ENCODE data around the gene HOXC5.

The HOXC5 gene

DNA sequence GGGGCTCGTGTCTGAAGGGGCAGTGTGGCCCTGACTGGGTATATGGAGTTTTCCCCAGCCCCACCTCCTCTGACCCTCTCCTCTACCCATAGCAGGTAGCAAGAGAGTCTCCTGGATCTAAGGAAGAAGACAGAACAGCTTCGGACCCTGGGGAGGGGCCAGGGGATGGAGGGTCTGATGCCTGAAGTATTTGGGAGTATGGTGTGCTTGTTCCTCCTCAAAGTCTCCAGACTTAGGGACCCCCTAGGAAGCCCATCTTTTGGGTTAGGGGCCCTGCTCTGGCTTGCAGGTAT, 24.6 kb upstream of the HOXC5 start:
- no peak for DNase-seq

DNA sequence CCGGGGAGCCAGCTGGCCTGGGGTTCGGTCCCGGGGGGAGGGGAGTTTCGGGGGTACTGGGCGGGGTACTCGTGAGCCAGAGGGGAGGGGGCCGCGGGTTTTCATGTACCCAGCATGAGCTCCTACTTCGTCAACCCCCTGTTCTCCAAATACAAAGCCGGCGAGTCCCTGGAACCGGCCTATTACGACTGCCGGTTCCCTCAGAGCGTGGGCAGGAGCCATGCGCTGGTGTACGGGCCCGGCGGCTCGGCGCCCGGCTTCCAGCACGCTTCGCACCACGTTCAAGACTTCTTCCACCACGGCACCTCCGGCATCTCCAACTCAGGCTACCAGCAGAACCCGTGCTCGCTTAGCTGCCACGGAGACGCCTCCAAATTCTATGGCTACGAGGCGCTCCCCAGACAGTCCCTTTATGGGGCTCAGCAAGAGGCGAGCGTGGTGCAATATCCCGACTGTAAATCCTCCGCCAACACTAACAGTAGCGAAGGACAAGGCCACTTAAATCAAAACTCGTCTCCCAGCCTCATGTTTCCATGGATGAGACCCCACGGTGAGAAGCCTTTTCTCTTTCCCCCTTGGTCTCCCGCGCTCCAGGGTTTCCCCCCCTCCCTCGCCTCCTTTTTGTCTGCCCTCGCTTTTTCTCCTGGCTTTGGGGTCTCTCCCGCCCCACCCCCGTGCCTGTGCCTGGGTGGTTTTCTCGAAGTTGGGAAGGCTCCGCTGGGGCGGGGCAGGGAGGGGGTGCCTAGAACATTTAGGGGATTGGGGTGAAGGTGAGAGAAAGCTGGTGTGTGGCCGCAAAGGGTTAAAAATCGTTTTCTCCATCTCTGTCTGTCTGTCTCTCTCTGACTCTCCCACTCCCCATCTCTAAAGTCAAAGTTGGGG, 23.4 kb upstream of the HOXC5 start:
- DNase-seq = no peak

DNA sequence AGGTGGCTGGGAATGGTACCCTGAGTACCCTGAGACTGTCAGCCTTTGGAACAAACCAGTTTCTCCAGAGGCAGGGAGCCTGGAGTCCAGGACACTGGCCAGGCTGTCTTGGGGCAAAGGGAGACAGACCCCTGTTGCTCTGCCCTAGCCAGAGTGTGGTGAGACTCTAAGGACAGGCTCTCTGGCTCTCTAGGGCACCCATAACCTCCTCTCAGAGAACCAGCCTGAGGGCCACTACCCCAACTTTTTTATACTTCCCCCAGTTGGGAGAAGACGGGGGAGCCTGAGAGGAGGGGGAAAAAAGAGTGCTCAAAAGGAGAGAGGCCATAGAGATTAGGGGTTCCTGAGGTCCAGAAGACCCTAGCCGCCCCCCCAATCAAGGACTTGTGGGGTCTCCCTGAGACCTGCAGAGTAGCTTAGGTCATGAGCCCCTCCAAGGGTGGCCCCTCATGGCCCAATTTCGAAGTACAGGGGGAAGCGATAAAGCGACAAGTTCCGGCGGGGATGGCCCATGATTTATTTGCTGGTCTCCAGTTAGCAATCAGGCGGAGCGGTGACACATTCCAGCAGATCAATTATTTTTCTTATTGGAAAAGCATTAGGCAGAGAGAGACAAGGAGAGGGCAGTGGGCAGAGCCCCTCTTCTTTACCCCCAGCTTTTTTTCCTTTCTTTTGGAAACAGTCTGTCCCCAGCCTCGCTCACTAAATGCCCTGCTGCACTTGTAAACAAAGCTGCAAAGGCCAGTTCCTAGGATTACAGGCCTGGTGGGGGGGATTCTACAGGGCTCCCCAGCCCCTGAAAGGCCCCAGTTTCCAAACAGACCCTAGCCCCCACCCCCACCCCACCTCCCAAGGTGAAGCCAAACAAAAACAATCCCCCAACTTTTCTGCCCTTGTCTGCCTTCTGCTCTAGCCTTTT, 22.5 kb upstream of the HOXC5 start:
- DNase-seq = no peak

DNA sequence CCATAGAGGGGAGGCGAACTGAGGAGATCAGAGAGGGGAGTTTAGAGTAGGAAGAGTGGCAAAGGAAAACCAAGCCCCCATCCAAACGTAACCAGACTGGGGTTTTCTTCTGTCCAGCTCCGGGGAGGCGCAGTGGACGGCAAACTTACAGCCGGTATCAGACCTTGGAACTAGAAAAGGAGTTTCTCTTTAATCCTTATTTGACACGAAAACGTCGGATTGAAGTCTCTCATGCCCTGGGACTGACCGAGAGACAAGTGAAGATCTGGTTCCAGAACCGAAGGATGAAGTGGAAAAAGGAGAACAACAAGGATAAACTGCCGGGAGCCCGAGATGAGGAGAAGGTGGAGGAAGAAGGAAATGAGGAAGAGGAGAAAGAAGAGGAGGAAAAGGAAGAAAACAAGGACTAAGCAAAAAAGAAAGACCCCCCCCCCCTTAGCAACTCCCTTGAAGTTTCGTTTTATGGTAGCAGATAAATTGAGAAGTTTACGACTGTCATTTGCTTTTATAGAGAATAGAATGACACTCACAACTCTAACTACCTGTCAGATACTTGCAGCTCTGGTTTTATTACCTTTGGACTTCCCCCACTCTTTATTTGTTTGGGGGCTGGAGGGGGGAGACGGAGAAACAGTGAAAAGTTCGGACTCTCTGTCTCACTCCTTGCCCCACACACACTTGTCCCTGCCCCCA, 21.7 kb upstream of the HOXC5 start:
- no peak for DNase-seq

DNA sequence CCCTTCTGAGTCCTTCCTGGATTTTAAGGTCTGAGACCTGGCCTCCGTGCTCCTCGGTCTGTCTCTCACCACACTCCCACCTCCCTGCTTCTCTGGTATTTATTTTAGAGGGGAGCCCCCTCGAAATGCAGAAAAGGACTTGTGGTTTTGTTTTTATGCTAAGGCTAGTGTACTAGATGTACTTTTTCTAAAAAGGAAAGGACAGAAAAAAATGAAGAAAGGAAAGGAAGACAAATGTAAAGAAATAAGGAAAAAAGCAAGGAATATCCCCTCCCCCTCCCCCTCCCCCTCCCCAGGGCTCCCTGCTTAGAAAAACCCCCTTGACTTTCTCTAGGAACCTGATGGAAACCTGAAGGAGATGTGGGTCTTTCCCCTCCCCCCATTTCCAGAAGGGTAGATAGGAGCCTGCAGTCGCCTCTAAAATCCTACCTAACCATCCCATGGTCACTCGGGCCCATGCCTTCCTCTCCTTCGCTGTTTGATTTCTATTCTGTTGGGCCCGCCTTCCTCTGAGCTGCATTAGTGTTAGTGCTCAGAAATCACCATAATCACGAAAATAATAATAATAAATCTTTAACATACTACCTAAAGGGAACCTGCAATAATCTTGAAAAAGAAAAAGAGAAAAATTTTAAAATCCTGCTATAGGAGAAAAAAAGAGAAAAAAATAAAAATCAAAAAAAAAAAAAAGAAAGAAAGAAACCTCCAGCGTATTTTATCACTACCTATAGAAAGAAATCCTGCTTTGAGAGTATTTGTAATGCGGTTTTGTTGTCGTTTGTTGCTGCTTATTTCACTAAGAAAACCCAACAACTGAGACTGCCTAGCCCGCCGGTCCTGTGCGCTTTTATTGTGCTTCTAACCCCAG, 21.0 kb upstream of the HOXC5 start:
- DNase-seq = no peak

DNA sequence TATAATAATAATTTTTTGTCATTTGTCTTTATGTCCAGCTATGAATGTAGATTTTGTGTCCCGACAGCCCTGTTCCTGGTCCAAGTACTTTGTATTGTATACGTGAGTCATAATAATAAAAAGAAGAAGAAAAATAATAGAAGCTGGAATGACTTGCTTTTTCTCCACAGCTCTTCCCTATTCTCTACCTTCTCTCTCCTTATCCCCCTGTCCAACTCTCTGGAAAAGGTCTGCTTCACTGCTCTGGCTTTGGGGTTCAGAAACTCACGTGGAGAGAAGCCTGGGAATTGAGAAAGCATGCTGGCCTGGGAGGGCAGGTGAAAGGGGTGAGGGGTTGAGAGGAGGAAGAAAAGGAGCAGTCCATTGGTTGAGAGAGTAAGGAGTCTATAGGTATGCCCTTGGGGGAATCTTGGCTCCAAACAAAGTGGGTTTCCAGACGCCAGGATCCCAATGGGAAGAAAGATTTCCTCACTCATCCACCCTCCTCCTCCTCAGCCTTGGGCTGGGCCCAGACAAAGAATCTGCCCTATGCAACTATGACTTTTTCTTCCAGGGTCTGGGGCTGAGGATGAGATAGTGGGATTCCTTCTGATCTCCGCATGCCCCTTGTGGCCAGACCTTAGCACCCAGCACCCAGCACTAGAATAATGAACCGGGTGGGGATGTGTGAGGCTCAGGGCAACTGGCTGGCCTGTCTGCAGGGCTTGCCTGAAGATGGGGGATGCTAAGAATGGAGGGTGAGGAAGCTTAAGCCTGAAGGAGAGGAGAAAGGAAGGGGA, 20.0 kb upstream of the HOXC5 start:
- no peak for DNase-seq

DNA sequence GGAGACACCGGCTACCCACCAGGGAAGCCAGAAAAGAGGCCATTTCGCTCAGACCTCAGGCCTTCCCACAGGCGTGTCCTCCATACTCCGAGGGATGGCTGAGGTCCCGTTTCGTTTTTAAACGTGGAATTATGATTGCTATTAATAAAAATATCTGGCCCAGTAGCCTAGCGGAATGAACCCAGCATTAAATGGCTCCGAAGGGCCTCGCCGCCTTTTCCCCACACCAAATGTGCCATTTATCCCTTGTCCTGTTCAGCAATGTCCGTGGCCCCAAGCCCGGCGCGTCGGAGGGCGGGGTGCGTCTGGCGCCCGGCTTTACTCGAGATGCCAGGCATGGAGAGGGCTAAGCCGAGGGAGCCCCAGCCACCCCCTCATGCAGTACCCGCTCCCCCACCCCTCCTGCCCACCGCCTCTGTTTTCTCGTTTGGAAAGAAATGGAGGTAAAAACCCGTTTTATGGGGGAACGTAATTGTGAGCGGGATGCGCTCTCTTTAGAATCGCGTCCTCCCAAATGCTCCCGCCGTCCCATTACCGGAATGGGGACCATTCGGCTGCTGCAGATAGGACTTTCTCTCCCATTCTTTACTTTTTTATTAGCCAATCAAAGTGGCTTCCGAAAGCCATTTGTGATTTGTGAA, 18.4 kb upstream of the HOXC5 start:
- DNase-seq = no peak

DNA sequence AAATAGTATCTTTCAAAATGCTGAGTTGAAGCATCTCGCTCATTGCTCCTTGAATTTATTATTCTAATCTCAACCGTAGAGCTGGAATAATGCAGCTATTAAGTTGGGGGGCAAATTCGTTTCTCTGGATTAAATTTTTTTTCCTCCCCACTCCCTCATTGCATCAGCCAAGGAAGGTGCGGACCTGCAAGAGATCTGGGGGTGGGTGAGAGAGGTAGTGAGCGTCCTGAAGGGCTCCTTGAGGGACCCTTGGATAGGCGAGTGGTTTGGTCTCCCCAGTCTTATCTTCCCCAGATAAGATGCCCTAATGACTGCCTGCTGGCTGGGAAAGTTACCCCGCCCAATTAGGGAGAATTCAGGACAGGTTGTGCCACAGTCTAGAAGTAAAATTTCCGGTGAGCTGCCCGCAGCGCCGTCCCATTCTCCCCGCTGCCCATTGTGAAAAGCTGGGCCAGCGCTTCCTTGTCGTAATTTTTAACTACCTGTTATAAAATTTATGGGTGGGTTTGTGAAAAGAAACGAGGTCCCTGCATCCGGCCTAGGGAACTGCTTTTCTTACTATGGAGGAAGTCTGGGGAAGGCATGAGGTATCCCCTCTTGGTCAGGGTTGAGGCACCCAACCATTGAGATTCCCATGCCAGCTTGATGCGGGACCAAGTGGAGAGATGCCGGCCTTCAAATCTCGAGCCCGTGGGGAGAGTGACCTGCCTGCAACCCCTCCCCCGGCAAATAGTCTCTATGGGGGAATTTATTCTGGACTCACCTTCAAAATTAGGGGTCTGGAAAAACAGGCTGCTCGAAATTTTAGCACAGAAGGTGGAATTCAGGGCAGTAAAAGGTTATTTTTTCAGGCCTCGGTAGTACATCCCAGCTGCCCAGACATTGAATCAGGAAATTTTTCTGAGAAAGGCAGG, 17.6 kb upstream of the HOXC5 start:
- no peak for DNase-seq

DNA sequence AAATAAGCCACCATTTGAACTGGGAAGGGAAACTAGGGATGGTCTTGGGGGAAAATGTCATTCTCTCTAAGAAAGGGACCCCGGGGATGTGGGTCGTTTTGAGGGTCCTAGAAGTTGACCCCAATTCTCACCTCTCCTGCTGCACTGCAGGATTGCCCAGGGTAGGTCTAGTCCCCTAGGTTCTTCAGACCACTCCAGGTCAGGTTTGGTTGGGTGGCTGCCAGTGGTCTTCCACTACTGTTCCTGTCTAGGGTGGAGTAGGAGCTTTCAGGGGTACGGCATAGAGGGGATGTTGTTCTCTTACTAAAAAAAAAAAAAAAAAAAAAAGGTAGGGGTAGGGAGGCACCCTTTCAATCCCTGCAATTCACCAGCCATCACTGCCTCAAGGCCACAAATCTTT, 16.8 kb upstream of the HOXC5 start:
- no peak for DNase-seq

DNA sequence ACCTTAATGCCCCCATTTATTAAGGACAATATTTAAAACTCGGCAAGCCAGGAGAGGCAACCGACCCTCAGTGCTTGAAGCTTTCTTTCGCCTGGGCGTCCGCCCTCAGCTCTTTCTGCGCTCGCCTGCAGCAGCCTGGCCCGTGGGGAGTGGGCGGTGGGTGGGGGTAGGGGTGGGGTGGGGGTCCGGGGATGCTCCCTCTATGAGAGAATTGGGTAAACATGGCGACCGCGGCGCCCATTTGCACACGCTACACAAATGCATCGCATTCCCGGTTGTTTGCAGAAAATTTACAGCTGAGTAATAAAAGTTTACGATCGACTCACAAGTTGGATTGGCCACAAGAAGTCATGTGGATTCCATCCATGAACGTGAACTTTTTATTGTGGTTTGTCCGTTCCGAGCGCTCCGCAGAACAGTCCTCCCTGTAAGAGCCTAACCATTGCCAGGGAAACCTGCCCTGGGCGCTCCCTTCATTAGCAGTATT, 16.3 kb upstream of the HOXC5 start:
- DNase-seq = peak; percentile 97

DNA sequence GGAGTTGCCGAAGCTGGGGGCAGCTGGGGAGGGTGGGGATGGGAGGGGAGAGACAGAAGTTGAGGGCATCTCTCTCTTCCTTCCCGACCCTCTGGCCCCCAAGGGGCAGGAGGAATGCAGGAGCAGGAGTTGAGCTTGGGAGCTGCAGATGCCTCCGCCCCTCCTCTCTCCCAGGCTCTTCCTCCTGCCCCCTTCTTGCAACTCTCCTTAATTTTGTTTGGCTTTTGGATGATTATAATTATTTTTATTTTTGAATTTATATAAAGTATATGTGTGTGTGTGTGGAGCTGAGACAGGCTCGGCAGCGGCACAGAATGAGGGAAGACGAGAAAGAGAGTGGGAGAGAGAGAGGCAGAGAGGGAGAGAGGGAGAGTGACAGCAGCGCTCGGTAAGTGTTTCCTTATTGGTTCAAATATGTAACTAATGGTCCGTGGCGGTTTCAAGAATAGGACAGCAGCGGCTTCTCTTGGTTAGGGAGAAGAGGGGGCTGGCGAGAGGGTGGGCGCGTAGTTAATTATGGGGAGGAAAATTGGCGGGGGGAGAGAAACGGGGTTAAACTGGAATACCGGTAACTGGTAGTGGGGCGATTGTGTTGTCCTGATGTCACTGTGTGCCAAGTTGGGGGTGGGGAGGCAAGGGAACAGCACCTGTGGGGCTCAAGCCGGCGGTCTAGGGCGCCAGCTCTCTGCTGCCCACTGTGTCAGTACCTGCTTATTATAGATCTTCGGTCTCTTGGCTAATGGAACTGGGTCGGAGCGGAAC, 15.6 kb upstream of the HOXC5 start:
- DNase-seq = no peak

DNA sequence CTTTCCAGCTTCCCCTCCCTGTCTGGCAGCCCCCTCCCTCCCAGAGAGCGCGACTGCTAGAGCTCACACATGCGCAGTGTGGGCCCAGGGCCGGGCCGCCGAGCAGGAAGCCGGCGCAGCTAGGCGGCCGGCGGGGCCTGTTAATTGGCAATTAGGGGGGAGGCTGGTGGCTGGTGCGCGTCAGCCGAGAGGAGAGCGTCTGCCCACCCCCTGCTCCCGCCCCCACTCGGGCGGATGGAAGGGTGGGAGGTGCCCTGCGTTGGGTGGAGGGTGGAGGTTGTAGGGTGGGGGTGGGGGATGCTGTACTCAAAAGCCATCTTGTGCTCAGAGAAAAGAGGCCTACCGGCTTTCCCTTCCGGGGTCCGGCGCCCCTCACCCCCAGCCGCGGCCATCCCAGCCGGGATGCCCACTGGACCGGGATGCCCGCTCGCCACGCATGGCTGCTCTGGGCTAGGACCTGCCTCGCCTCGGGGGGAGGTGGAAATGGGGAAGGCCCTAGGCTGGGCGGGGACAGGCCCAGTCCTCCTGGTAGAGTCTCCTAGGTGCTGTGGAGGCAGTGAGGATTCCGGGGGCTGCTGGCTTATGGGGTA, 14.9 kb upstream of the HOXC5 start:
- DNase-seq = no peak

DNA sequence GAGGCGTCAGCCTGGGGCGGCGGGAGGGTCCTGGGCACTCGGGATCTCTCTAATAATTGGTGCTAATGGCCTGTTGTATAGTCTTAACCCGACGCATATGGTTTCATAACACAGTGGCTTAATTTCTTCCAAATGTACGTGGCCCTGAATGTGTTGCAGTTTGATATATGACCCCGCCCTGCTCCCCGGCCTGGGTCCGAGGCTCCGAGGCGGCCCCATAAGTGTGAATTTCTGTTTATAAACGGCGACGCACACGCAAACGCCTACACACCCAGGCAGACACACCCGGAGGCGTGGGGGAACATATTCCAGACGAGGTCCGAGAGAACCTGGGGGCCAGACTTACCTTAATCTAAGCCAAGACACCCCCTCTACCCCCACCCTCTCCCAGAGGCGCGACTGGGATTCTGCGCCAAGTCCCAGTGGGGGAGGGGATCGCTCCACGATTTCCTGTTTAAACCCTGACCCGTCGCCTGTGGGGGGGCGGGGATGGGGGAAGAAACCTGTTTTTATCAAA, 14.3 kb upstream of the HOXC5 start:
- no peak for DNase-seq

DNA sequence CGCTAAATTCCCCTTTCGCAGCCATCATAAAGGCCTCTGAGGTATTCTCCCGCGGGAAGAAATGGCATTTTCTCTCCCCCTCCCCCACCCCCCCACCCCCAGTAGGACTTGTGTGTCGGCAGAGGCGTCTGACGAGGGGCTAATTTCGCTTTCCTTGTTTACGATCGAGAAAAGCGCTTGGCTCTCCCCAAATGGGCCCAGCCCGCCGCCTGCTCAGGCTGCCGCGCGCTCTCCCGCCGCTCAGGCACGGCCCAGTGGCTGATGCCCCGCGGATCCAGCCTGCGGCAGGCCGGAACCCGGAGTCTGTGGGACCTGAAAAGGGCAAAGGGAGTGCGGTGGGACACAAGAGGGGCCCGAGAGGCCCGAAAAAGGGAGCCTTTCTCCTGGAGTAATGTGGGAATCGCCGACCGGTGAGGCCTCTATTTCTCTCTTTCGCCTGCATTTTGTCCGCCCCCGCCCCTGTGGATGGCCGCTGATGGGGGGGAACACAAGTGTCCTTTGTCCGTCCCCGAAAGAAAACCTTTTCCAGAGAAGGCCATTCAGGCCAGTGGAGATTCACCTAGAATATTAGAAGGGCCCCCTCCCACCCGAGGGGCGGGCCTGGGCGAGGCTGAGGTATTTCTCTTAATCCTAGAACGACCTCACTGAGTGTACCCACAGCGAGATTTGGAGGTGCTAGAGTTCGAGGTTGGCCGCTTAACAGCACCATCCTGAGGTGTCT, 13.6 kb upstream of the HOXC5 start:
- no peak for DNase-seq

DNA sequence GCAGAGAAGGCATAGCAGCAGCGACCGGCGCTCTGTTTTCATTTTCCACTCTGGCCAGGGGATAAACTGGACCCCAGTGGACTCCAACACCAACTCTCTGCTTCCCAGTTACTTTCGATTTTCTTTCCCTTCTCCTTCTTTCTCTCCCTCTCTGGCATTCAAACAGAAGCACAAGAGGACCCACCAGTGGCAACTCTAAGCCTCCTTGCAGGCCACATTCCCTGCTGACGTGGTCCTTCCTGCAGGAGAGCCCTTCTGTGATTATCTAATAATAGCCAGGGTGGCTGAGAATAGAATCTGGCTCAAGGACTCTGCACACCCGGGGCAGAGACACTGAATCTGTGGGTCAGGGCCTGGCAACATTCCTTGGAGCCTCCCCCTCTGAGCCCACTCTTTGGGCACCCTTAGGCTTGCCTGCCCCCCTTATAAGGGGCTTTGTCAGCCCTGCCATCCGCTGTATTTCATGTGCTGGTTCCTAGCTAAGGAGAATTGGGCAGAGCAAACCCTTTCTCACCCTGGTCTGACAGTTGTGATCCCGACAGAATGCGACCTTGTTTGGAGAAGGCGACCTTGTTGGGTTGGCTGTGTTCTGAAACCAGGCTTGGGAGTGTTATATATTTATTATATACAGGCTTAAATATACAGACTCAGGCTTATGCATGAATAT, 12.8 kb upstream of the HOXC5 start:
- no peak for DNase-seq

DNA sequence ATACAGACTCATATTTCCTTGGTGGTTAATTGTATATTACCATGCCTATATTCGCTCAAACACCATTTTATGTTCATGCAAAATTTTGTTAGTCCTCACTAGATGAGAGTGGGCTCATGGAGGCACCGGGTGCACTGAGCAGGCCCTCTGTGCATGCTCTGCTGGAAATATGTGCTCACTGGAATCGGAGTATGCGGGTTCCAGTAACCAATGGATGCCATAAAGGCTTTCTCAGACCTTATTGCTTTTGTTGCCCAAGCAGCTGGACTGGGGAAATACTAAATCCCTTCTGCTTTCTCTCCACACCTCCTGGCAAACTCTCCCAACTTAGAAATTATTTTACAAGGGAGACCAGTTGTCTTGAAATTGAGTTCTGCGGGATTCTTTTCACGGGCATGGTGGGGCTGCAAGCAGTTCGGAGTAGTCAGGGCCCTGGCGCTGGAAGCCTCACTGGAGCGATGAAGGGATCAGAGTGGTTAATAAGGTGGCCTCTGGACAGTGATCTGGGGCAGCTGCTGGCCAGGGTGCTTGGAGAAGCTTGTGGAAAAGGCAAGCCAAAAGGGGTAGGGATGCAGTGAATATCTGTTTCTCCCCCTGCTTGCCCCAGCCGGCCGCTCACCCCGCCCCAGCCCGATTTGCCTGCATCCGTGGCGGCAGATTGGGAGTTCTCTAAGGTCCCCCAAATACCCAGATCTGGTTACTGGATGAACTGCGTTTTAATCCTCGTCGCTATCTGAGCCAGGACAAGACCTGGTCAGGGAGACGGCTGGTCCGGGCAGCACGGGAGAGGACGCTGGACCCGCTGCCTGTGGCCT, 12.1 kb upstream of the HOXC5 start:
- no peak for DNase-seq

All from NCI-H526 treated with DMSO at 0.1 percent for 48 hours (cell line).